Hair follicle dermal papilla cell (primary cell): ENCODE results near the gene TESMIN. TPM values are rescaled to one million over a fixed set of nuclear protein-coding genes. Genes with fewer than 3 reads are reported as not detected.

Source experiments
- total RNA-seq: library from RNA; depleted of rRNA; stranded (reverse); fragments of >200 nt; gene quantifications from 2 replicates; pipeline ENCODE4 v1.2.3, GENCODE V29; 2012

Gene TESMIN, protein sequence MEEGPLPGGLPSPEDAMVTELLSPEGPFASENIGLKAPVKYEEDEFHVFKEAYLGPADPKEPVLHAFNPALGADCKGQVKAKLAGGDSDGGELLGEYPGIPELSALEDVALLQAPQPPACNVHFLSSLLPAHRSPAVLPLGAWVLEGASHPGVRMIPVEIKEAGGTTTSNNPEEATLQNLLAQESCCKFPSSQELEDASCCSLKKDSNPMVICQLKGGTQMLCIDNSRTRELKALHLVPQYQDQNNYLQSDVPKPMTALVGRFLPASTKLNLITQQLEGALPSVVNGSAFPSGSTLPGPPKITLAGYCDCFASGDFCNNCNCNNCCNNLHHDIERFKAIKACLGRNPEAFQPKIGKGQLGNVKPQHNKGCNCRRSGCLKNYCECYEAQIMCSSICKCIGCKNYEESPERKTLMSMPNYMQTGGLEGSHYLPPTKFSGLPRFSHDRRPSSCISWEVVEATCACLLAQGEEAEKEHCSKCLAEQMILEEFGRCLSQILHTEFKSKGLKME
- total RNA-seq: 0.24 and 0.32 TPM in 2 replicates

GRCh38 chr11:68751331-68751856 is at the start of gene TESMIN:
TSS of gene TESMIN (minus strand) at chr11:68751520. CDS start at chr11:68750660, 860 bp downstream.

DNA sequence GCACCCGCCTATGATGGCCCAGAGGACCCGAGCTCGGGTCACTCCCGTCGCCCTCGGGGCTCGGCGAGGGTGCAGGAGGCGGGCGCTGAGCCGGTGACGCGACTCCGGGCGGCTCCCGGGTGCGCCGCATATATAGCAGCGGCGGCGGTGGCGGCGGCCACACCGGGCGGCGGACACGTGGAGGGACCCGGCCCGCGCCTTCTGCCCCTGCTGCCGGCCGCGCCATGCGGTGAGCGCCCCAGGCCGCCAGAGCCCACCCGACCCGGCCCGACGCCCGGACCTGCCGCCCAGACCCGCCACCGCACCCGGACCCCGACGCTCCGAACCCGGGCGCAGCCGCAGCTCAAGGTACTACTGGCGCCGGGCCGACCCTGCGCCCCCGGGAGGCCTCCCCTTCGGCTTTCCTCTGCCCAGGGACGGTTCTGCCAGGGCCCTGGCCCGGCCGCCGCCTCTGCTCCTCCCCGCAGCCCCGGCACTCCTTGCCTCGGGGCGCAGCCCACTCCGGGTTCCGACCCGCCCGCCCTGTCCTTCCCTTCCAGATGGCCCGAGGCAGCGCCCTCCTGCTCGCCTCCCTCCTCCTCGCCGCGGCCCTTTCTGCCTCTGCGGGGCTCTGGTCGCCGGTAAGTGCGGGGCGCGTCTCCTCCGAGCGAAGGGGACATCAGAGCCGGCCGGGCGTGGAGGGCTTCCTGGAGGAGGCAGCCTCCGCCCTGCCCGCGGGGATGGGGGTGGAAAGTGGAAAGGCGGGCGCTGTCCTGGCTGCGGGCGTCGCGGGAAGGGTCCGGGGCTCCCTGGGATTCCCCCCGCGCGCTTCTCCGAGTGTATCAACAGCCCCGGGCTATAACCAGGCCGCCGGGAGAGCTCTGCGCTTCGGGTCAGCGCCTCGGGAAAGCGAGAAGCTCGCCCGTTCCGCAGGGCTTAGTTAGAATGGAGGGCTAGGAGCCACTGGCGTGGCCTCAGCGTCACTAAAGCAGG is 66.6 kb downstream of the TESMIN start, which contains the start of gene GAL:
Gene GAL, plus strand, starts transcription at position 160 of the 972 bp plus-strand sequence. Its CDS starts 380 bp downstream, at position 540.

Other genes starting within 250 kb of the TESMIN start
- not detected in 2 replicates for gene GAL, start 67.0 kb downstream of the TESMIN start, total RNA-seq
- gene CPT1A, start 90.4 kb upstream of the TESMIN start, total RNA-seq: 27.2 and 29.4 TPM in 2 replicates
- gene MRPL21, start 152.3 kb upstream of the TESMIN start, total RNA-seq: 31.6 and 34.9 TPM in 2 replicates
- gene IGHMBP2, start 152.4 kb upstream of the TESMIN start, total RNA-seq: 9.4 and 10.4 TPM in 2 replicates
- gene MRGPRD, start 229.5 kb upstream of the TESMIN start, total RNA-seq: 0.49 TPM in 1 of 2 replicates, not detected in the other